ENCODE measurements around the gene GPR37L1. TPM values are rescaled to one million over a fixed set of nuclear protein-coding genes. Genes with fewer than 3 reads are reported as not detected.
A peak's percentile ranks its signal among the peaks of the same experiment; 100 is the strongest.

The GPR37L1 gene
- total RNA-seq, 2 experiments from 2014 or later, result not detected

GRCh38 chr1:202146279-202146678 lies 23.6 kb downstream of the GPR37L1 start:
- DNase-seq (no peak), ATAC-seq (ENCODE audit: low read depth) (no peak)
- peaks cover 30% of the 10 kb centered on the region for H3K4me1 Mint-ChIP-seq
- H3K27me3 Mint-ChIP-seq, result no peaks in the 10 kb centered on the region
- no peaks in the 10 kb centered on the region for H3K9me3 Mint-ChIP-seq
- peaks cover 11% of the 10 kb centered on the region for H3K36me3 Mint-ChIP-seq
- peak overlapping the region; percentile 37 for H3K4me3 Mint-ChIP-seq
- POLR2A ChIA-PET, result interaction anchor here (0.6 to 5.9 kb wide), 8 partner anchors 9 to 815 kb away, joined by 4 to 40 read pairs (median 4); partner anchors contain the start of gene PTPN7
- H3K27ac Mint-ChIP-seq, result peak overlapping the region; percentile 63

DNA sequence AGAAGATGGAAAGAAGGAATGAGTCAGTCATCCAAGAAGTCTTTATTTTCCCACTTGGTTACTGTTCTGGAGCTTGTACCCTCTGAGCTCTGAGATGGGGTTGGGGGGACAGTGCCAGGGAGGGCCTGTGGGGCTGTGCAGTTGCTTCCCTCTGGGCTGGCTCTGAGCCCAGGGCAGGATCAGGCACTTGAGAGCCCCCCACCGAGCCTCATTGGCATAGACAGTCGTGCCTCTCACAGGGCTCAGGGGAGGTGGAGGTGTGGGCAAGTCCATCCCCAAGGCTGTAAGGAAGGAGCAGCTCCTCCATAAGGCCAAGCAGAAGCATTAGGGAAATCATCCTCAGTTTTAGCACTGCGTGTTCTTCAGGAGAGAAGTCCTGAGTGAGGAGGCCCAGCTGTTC lies 24.3 kb downstream of the GPR37L1 start:
- Mint-ChIP-seq H3K27me3 (no peaks in the 10 kb centered on the region), H3K27ac (peak overlapping the region; percentile 8), H3K4me3 (no peak overlapping the region), H3K9me3 (no peaks in the 10 kb centered on the region), H3K4me1 (peaks cover 30% of the 10 kb centered on the region), H3K36me3 (peaks cover 13% of the 10 kb centered on the region)
- DNase-seq (no peak), ATAC-seq (ENCODE audit: low read depth) (no peak)
- POLR2A ChIA-PET, result interaction anchor here (2.3 to 5.9 kb wide), 3 partner anchors 8 to 17 kb away, joined by 8 to 40 read pairs (median 17); partner anchors contain the start of gene PTPN7

DNA sequence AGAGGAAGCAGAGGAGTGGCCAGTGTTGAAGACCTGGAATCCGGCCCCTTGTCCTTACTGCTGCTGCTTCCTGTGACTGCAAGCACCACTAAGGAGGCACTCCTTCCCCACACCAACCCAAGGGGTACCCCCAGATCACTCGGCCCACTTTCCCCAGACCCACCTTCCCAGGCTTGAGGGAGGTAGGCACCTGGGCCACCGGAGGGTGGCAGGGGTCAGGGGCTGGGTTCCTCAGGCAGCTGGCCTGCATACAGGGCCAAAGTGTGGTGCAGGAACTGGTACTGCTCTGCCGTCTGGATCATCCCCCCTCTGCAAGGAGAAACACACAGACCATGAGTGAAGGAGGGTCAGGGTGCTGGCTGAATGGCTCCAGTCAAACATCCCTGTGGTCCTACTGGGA lies 25.7 kb downstream of the GPR37L1 start:
- peak overlapping the region; percentile 17 for H3K27ac Mint-ChIP-seq
- H3K9me3 Mint-ChIP-seq, result no peaks in the 10 kb centered on the region
- H3K36me3 Mint-ChIP-seq, result peaks cover 22% of the 10 kb centered on the region
- H3K27me3 Mint-ChIP-seq, result no peaks in the 10 kb centered on the region
- peaks cover 19% of the 10 kb centered on the region for H3K4me1 Mint-ChIP-seq
- ATAC-seq (ENCODE audit: low read depth) (no peak), DNase-seq (no peak)
- POLR2A ChIA-PET, result interaction anchor here (0.6 to 5.9 kb wide), 2 partner anchors 8 to 16 kb away, joined by 3 to 40 read pairs; no protein-coding TSS in a partner anchor
- no peak overlapping the region for H3K4me3 Mint-ChIP-seq

DNA sequence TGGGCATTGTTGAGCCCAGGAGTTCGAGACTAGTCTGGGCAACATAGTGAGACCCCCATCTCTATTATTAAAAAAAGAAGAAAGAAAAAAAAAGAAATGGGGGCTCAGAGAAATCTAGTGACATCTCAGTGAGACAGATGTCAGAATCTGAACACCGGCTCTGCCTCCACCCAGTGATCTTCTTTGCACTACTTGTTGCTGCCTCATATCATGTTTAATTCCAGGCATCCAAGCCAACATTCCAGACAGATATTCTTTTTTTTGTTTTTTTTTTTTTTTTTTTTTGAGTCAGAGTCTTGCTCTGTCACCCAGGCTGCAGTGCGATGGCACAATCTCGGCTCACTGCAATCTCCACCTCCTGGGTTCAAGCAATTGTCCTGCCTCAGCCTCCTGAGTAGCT lies 26.8 kb downstream of the GPR37L1 start:
- H3K27ac Mint-ChIP-seq, result no peak overlapping the region
- ATAC-seq (ENCODE audit: low read depth) (no peak), DNase-seq (no peak)
- no peaks in the 10 kb centered on the region for H3K9me3 Mint-ChIP-seq
- peaks cover 27% of the 10 kb centered on the region for H3K36me3 Mint-ChIP-seq
- no peak overlapping the region for H3K4me3 Mint-ChIP-seq
- no peaks in the 10 kb centered on the region for H3K27me3 Mint-ChIP-seq
- H3K4me1 Mint-ChIP-seq, result peaks cover 20% of the 10 kb centered on the region
- POLR2A ChIA-PET, result interaction anchor here (1.7 kb wide), 1 partner anchor 10 kb away, joined by 5 read pairs; no protein-coding TSS in a partner anchor

GRCh38 chr1:202150187-202150586 lies 27.5 kb downstream of the GPR37L1 start:
- Mint-ChIP-seq H3K4me3 (no peak overlapping the region), H3K36me3 (peaks cover 33% of the 10 kb centered on the region), H3K27ac (no peak overlapping the region), H3K4me1 (peaks cover 25% of the 10 kb centered on the region), H3K27me3 (no peaks in the 10 kb centered on the region), H3K9me3 (no peaks in the 10 kb centered on the region)
- no peak for DNase-seq
- no peak for ATAC-seq (ENCODE audit: low read depth)
- POLR2A ChIA-PET, result interaction anchor here (0.6 to 1.7 kb wide), 2 partner anchors 9 to 191 kb away, joined by 4 to 5 read pairs; no protein-coding TSS in a partner anchor

DNA sequence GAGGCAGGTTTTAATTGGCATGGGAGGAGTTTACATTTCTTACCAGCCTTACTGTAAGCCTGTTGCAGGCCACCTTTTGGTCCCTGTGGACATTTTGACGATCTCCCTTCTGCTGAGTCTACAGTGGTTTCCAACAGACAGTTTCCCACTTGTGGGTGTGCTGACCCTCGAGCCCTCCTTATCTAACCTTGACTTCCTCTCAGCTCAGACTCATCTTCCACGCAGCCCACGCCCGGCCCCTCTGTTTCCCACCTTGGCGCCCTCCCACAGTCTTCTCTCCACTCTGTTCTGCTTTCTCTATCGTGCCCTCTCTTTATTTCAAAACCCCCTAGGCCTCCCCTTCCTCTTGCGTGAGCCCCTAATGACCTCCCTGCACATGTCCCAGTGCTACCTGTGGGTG lies 27.9 kb downstream of the GPR37L1 start:
- peaks cover 24% of the 10 kb centered on the region for H3K4me1 Mint-ChIP-seq
- no peak overlapping the region for H3K4me3 Mint-ChIP-seq
- no peak for DNase-seq
- POLR2A ChIA-PET, result interaction anchor here (0.6 to 1.7 kb wide), 2 partner anchors 9 to 191 kb away, joined by 4 to 5 read pairs; no protein-coding TSS in a partner anchor
- peak overlapping the region; percentile 49 for H3K27ac Mint-ChIP-seq
- no peaks in the 10 kb centered on the region for H3K9me3 Mint-ChIP-seq
- peaks cover 33% of the 10 kb centered on the region for H3K36me3 Mint-ChIP-seq
- ATAC-seq (ENCODE audit: low read depth), result no peak
- H3K27me3 Mint-ChIP-seq, result no peaks in the 10 kb centered on the region

DNA sequence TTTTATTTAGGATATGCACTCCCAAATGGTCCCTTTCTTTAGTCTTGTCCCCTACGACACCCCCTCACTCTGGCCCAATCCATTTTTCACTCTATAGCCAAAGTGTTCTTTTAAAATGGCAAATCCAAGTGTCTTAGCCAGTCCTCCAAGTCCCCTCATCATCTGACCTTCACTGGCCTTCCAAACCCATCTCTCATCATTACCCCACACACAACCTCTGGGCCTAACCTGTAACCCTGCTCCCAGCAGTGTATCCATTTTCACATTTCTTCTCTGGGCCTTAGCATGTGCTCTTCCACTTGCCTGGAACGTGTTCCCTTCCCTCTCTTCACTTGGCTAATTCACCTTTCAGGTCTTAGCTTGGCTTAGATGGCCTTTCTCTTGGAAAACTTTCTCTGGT lies 28.3 kb downstream of the GPR37L1 start:
- peaks cover 26% of the 10 kb centered on the region for H3K4me1 Mint-ChIP-seq
- no peak overlapping the region for H3K4me3 Mint-ChIP-seq
- no peaks in the 10 kb centered on the region for H3K27me3 Mint-ChIP-seq
- no peak for ATAC-seq (ENCODE audit: low read depth)
- POLR2A ChIA-PET, result no interaction called here
- peak overlapping the region; percentile 49 for H3K27ac Mint-ChIP-seq
- DNase-seq, result no peak
- H3K9me3 Mint-ChIP-seq, result no peaks in the 10 kb centered on the region
- peaks cover 35% of the 10 kb centered on the region for H3K36me3 Mint-ChIP-seq

DNA sequence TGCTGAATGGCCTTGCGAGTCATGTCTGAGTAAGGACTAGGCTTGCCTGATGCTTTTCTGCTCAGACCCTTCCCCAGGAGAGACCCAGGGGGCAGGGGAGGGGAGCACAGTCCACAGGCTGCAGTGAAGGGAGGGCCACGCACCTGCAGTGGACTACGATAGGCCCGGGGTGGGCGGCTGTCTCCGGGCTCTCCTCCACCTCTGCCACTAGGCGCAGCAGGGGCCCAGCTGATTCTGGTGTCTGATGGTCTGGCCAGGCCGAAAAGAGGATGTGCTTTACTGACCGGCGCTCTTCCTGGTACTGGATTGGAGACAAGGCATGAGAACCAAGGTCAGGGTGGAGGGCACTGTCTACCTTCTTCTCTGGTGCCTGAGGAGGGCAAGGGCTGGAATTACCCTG lies 29.7 kb downstream of the GPR37L1 start:
- no peak for ATAC-seq (ENCODE audit: low read depth)
- no peak overlapping the region for H3K4me3 Mint-ChIP-seq
- no peak overlapping the region for H3K27ac Mint-ChIP-seq
- POLR2A ChIA-PET, result no interaction called here
- no peak for DNase-seq
- no peaks in the 10 kb centered on the region for H3K9me3 Mint-ChIP-seq
- H3K27me3 Mint-ChIP-seq, result no peaks in the 10 kb centered on the region
- H3K36me3 Mint-ChIP-seq, result peaks cover 39% of the 10 kb centered on the region
- peaks cover 30% of the 10 kb centered on the region for H3K4me1 Mint-ChIP-seq

DNA sequence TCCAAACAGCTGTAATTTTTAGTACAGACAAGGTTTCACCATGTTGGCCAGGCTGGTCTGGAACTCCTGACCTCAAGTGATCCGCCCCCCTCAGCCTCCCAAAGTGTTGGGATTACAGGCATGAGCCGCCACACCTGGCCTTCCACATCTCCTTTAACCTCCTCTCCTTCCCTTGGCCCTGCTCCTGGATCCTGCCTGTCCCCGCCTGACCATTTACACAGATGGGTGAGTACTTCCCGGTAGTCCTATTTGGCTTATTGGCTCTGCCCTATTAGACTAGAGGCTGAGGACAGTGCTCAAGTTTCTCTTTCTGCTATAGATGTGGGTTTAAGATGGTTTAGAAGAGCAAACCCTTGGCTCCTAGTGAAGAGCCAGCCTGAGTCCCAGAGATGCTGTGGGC lies 30.6 kb downstream of the GPR37L1 start:
- Mint-ChIP-seq H3K4me1 (peaks cover 34% of the 10 kb centered on the region), H3K4me3 (no peak overlapping the region), H3K27ac (peak overlapping the region; percentile 73), H3K27me3 (no peaks in the 10 kb centered on the region), H3K9me3 (no peaks in the 10 kb centered on the region), H3K36me3 (peaks cover 40% of the 10 kb centered on the region)
- POLR2A ChIA-PET, result interaction anchor here (0.6 to 3.4 kb wide), 2 partner anchors 10 to 13 kb away, joined by 3 to 18 read pairs; partner anchors contain the start of gene ARL8A
- no peak for ATAC-seq (ENCODE audit: low read depth)
- no peak for DNase-seq

- Mint-ChIP-seq H3K9me3 (no peaks in the 10 kb centered on the region), H3K4me1 (peaks cover 41% of the 10 kb centered on the region), H3K27ac (peak overlapping the region; percentile 66), H3K4me3 (no peak overlapping the region), H3K36me3 (peaks cover 46% of the 10 kb centered on the region), H3K27me3 (no peaks in the 10 kb centered on the region)
- no peak for DNase-seq
- POLR2A ChIA-PET, result interaction anchor here (0.8 to 3.4 kb wide), 7 partner anchors 8 to 35 kb away, joined by 3 to 18 read pairs (median 3); partner anchors contain the start of gene ARL8A
- ATAC-seq (ENCODE audit: low read depth), result no peak
Measured at GRCh38 chr1:202154148-202154765, 31.5 kb downstream of the GPR37L1 start.

DNA sequence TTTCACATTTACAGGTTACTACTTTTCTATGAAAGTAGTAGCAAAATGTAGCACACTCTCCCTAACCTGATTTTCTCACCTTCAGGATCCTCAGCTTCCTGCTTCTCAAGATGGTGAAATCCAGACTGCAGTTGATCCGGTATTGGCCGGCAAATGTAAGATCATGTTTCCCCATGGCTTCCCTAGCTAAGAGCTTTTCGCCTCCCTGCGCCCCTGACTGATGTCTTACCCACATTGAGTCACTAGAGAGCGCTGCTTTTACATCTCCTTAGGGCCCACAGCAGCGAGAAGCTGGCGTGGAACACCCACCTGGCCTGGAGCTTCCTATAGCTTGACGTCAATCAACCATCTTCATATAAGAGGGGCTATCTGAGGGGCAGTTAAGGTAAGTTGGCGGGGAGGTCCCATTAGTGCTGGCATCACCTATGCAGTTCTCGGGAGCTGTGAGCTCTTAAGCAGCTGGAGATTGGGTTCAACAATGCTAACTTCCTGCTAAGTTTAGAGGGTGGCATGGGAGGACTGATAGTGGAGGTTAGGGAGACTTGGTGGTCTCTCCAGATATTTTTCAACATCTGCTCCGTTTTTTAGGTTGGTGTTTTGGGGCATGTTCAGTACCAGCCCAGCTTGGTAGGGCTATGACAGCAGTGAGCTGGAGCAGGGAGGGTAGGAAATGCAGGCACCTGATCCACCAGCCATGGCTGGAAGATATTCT lies 32.2 kb downstream of the GPR37L1 start:
- H3K9me3 Mint-ChIP-seq, result no peaks in the 10 kb centered on the region
- POLR2A ChIA-PET, result interaction anchor here (0.8 to 3.4 kb wide), 7 partner anchors 8 to 35 kb away, joined by 3 to 18 read pairs (median 3); partner anchors contain the start of gene ARL8A
- H3K27me3 Mint-ChIP-seq, result no peaks in the 10 kb centered on the region
- no peak overlapping the region for H3K4me3 Mint-ChIP-seq
- peak; percentile 49 for DNase-seq
- H3K36me3 Mint-ChIP-seq, result peaks cover 50% of the 10 kb centered on the region
- ATAC-seq (ENCODE audit: low read depth), result peak; percentile 54
- H3K27ac Mint-ChIP-seq, result peak overlapping the region; percentile 66
- peaks cover 41% of the 10 kb centered on the region for H3K4me1 Mint-ChIP-seq

DNA sequence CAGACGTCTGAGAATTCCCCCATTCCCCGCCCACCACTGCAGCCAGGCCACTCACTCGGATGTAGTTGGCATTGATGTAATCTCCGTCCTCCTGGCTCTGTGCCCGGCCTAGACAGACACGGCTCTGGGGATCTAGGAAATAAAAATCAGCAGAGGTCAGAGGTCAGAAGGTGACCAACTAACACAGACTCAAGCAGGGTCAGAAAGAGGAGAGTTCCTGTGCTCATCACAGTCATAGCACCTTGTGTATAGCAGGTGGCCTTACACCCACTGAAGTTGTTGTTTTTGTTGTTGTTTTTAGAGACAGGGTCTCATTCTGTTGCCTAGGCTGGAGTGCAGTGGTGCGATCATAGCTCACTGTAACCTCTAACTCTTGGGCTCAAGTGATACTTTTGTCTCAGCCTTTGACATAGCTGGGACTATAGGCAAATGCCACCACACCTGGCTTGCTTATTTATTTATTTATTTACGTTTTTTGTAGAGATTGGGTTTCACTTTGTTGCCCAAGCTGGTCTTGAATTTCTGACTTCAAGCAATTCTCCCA lies 32.8 kb downstream of the GPR37L1 start:
- H3K9me3 Mint-ChIP-seq, result no peaks in the 10 kb centered on the region
- peak overlapping the region; percentile 28 for H3K4me3 Mint-ChIP-seq
- peaks cover 51% of the 10 kb centered on the region for H3K36me3 Mint-ChIP-seq
- no peak overlapping the region for H3K27ac Mint-ChIP-seq
- peaks cover 40% of the 10 kb centered on the region for H3K4me1 Mint-ChIP-seq
- no peak for ATAC-seq (ENCODE audit: low read depth)
- POLR2A ChIA-PET, result interaction anchor here (0.8 to 3.4 kb wide), 6 partner anchors 9 to 34 kb away, joined by 3 to 18 read pairs (median 4); partner anchors contain the start of gene ARL8A
- DNase-seq, result no peak
- no peaks in the 10 kb centered on the region for H3K27me3 Mint-ChIP-seq

- Mint-ChIP-seq H3K4me3 (peak overlapping the region; percentile 22), H3K4me1 (peaks cover 45% of the 10 kb centered on the region), H3K36me3 (peaks cover 42% of the 10 kb centered on the region), H3K27ac (peak overlapping the region; percentile 30), H3K9me3 (no peaks in the 10 kb centered on the region), H3K27me3 (no peaks in the 10 kb centered on the region)
- no peak for ATAC-seq (ENCODE audit: low read depth)
- POLR2A ChIA-PET, result interaction anchor here (1.2 to 3.4 kb wide), 2 partner anchors 8 to 13 kb away, joined by 3 to 18 read pairs; partner anchors contain the start of gene ARL8A
- no peak for DNase-seq
Measured at GRCh38 chr1:202156590-202156989, 33.9 kb downstream of the GPR37L1 start.
